Activated T-cell treated with anti-CD3 and anti-CD28 coated beads, Interleukin-2, amount 50 U/mL, for 72 hours (primary cell): ENCODE results near the gene ADSS1. TPM values are rescaled to one million over a fixed set of nuclear protein-coding genes. Genes with fewer than 3 reads are reported as not detected.

Experiments
- ATAC-seq, 2 donors: fragments of 150-1000 bp; cut with Tn5 transposase; replicated peaks in 1 of 2; 2 replicates each; pipeline ENCODE4 v1.10.0; 2021; ENCODE audit warnings: moderate library complexity in 2 of 2, mild to moderate bottlenecking in 1 of 2
- DNase-seq, 2 donors: peaks; one replicate each; pipeline ENCODE4 v3.0.0; 2021 to 2022; ENCODE audit warnings: mixed read lengths in 1 of 2
- H3K27ac Mint-ChIP-seq: one replicate; pipeline ENCODE4 v1.8.0; 2022; ENCODE audit warnings: mild to moderate bottlenecking, moderate library complexity, mixed read lengths
- H3K27me3 Mint-ChIP-seq: one replicate; pipeline ENCODE4 v1.8.0; 2022; ENCODE audit warnings: low read depth, mixed read lengths
- H3K36me3 Mint-ChIP-seq, 2 donors: one replicate each; pipeline ENCODE4 v1.8.0; 2022; ENCODE audit warnings: mixed read lengths in 2 of 2, mild to moderate bottlenecking in 1 of 2; ENCODE audit not compliant: insufficient read depth in 2 of 2
- H3K4me1 Mint-ChIP-seq: one replicate; pipeline ENCODE4 v1.8.0; 2022; ENCODE audit warnings: low read depth, mixed read lengths
- H3K4me3 Mint-ChIP-seq, 2 donors: one replicate each; pipeline ENCODE4 v1.8.0; 2022; ENCODE audit warnings: mild to moderate bottlenecking in 2 of 2, mixed read lengths in 2 of 2, moderate library complexity in 2 of 2
- H3K9me3 Mint-ChIP-seq, 2 donors: one replicate each; pipeline ENCODE4 v1.8.0; 2022; ENCODE audit warnings: mixed read lengths in 2 of 2
- total RNA-seq, 2 donors: library from RNA; stranded (reverse); gene quantifications; one replicate each; pipeline ENCODE4 v1.2.3, GENCODE V29; 2022

ADSS1 gene
- total RNA-seq = 1 to 10 TPM; 4.6 to 6.1 TPM

GRCh38 chr14:104723651-104724406, at the start of gene ADSS1:
Gene ADSS1, plus strand, starts transcription at chr14:104724229. Its CDS starts 42 bp downstream, at chr14:104724271.
- Mint-ChIP-seq H3K27ac (no peak within 1 kb of the TSS), H3K36me3 (no peaks in the 10 kb centered on the region), H3K27me3 (no peaks in the 10 kb centered on the region)

GRCh38 chr14:104675447-104675846, 48.6 kb upstream of the ADSS1 start:
- peaks cover 30% of the 10 kb centered on the region for H3K4me1 Mint-ChIP-seq
- ATAC-seq (no peak), DNase-seq (no peak)
- H3K36me3 Mint-ChIP-seq = no peaks in the 10 kb centered on the region
- H3K27ac Mint-ChIP-seq = no peak overlapping the region
- no peaks in the 10 kb centered on the region for H3K27me3 Mint-ChIP-seq
- H3K4me3 Mint-ChIP-seq = no peak overlapping the region
- H3K9me3 Mint-ChIP-seq = no peaks in the 10 kb centered on the region

More at GRCh38 chr14:104723651-104724406, at the start of gene ADSS1:
- peak; percentile 84 to 85 for ATAC-seq
- Mint-ChIP-seq H3K4me1 (no peaks in the 10 kb centered on the region), H3K9me3 (no peaks in the 10 kb centered on the region), H3K4me3 (peak within 1 kb of the TSS; percentile 65 to 77)
- DNase-seq = peak; percentile 69 to 74

GRCh38 chr14:104676130-104676693, 47.8 kb upstream of the ADSS1 start:
- Mint-ChIP-seq H3K9me3 (no peaks in the 10 kb centered on the region), H3K4me1 (peaks cover 30% of the 10 kb centered on the region), H3K4me3 (no peak overlapping the region), H3K27ac (no peak overlapping the region), H3K36me3 (no peaks in the 10 kb centered on the region), H3K27me3 (no peaks in the 10 kb centered on the region)
- DNase-seq (no peak), ATAC-seq (no peak)

- Mint-ChIP-seq H3K9me3 (no peaks in the 10 kb centered on the region), H3K4me3 (peak overlapping the region; percentile 47 to 85), H3K27me3 (no peaks in the 10 kb centered on the region), H3K27ac (no peak overlapping the region), H3K36me3 (no peaks in the 10 kb centered on the region), H3K4me1 (peaks cover 30% of the 10 kb centered on the region)
- ATAC-seq = peak; percentile 23 to 29
- peak; percentile 26 to 54 for DNase-seq
Measured at GRCh38 chr14:104676694-104677511, 47.1 kb upstream of the ADSS1 start.

GRCh38 chr14:104677512-104678332, 46.3 kb upstream of the ADSS1 start:
- H3K27me3 Mint-ChIP-seq = no peaks in the 10 kb centered on the region
- H3K9me3 Mint-ChIP-seq = no peaks in the 10 kb centered on the region
- peaks cover 30% of the 10 kb centered on the region for H3K4me1 Mint-ChIP-seq
- DNase-seq = peak; percentile 74 to 80
- H3K27ac Mint-ChIP-seq = peak overlapping the region; percentile 50
- peak overlapping the region; percentile 85 for H3K4me3 Mint-ChIP-seq
- no peaks in the 10 kb centered on the region for H3K36me3 Mint-ChIP-seq
- peak; percentile 85 to 89 for ATAC-seq

- no peak for DNase-seq
- H3K27ac Mint-ChIP-seq = no peak overlapping the region
- H3K36me3 Mint-ChIP-seq = no peaks in the 10 kb centered on the region
- peaks cover 30% of the 10 kb centered on the region for H3K4me1 Mint-ChIP-seq
- H3K27me3 Mint-ChIP-seq = no peaks in the 10 kb centered on the region
- no peak for ATAC-seq
- no peaks in the 10 kb centered on the region for H3K9me3 Mint-ChIP-seq
- H3K4me3 Mint-ChIP-seq = peak overlapping the region; percentile 85
Measured at GRCh38 chr14:104678346-104678745, 45.7 kb upstream of the ADSS1 start.

- Mint-ChIP-seq H3K27me3 (no peaks in the 10 kb centered on the region), H3K4me1 (peaks cover 26% of the 10 kb centered on the region), H3K27ac (no peak overlapping the region), H3K4me3 (peak overlapping the region in 1 of 2 donors; percentile 85), H3K36me3 (no peaks in the 10 kb centered on the region), H3K9me3 (no peaks in the 10 kb centered on the region)
- DNase-seq (no peak), ATAC-seq (no peak)
Measured at GRCh38 chr14:104678901-104679705, 44.9 kb upstream of the ADSS1 start.

- ATAC-seq (no peak), DNase-seq (no peak)
- H3K4me3 Mint-ChIP-seq = no peak overlapping the region
- no peaks in the 10 kb centered on the region for H3K36me3 Mint-ChIP-seq
- peaks cover 17% of the 10 kb centered on the region for H3K4me1 Mint-ChIP-seq
- no peaks in the 10 kb centered on the region for H3K27me3 Mint-ChIP-seq
- H3K27ac Mint-ChIP-seq = no peak overlapping the region
- no peaks in the 10 kb centered on the region for H3K9me3 Mint-ChIP-seq
Measured at GRCh38 chr14:104680056-104680805, 43.8 kb upstream of the ADSS1 start.

GRCh38 chr14:104680806-104681688, 43.0 kb upstream of the ADSS1 start:
- Mint-ChIP-seq H3K27ac (no peak overlapping the region), H3K4me3 (no peak overlapping the region), H3K9me3 (no peaks in the 10 kb centered on the region), H3K4me1 (peaks cover 18% of the 10 kb centered on the region), H3K27me3 (no peaks in the 10 kb centered on the region), H3K36me3 (no peaks in the 10 kb centered on the region)
- no peak for DNase-seq
- ATAC-seq = no peak

GRCh38 chr14:104681689-104682074, 42.3 kb upstream of the ADSS1 start:
- H3K27ac Mint-ChIP-seq = no peak overlapping the region
- no peaks in the 10 kb centered on the region for H3K9me3 Mint-ChIP-seq
- DNase-seq (no peak), ATAC-seq (no peak)
- H3K27me3 Mint-ChIP-seq = no peaks in the 10 kb centered on the region
- no peaks in the 10 kb centered on the region for H3K36me3 Mint-ChIP-seq
- H3K4me3 Mint-ChIP-seq = no peak overlapping the region
- H3K4me1 Mint-ChIP-seq = peaks cover 23% of the 10 kb centered on the region

GRCh38 chr14:104682107-104682593, 41.9 kb upstream of the ADSS1 start:
- Mint-ChIP-seq H3K27ac (no peak overlapping the region), H3K36me3 (no peaks in the 10 kb centered on the region), H3K4me3 (no peak overlapping the region), H3K9me3 (no peaks in the 10 kb centered on the region), H3K4me1 (peaks cover 24% of the 10 kb centered on the region), H3K27me3 (no peaks in the 10 kb centered on the region)
- DNase-seq = no peak
- ATAC-seq = no peak
